Frontal cortex (tissue), 4 donors: Measurements from ENCODE around the gene CNTNAP5. TPM values are rescaled to one million over a fixed set of nuclear protein-coding genes. Genes with fewer than 3 reads are reported as not detected.

Experiments
- DNase-seq, 2 donors: peaks; one replicate each; pipeline ENCODE4 v3.0.0; 2012; ENCODE audit warnings: low spot score in 2 of 2
- FAIRE-seq: peaks from 2 replicates; lab custom pipeline; 2012; peaks lifted over from hg19 to GRCh38; lab: Jason Lieb, UNC
- total RNA-seq: library from RNA; depleted of rRNA; stranded (reverse); fragments of >200 nt; gene quantifications from one replicate; pipeline ENCODE4 v1.2.3, GENCODE V29; 2014
- donor health status: control.
- donor health status: control.
- donor health status: control.

Gene CNTNAP5
- total RNA-seq, 1 donor from 2014 or later: 30.6 TPM

DNA sequence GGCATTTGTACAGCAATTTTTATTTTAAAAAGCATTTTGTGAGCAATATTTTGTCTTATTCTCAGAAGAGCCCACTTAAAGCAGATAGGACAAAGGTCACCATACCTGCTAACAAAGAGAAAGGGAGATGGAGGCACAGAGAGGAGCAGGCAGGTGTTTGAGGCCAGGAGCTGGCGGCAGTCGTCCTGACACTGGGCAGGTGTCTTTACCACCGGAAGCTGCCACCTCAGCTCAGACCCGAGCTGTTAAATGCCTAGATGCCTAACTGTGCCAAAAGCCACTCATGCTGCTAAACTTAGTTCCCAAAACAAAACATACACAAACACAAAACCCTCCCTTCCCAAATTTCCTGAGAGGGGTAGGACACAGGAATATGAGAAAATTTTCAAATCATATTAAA is 120.9 kb downstream of the CNTNAP5 start:
- no peak for DNase-seq

DNA sequence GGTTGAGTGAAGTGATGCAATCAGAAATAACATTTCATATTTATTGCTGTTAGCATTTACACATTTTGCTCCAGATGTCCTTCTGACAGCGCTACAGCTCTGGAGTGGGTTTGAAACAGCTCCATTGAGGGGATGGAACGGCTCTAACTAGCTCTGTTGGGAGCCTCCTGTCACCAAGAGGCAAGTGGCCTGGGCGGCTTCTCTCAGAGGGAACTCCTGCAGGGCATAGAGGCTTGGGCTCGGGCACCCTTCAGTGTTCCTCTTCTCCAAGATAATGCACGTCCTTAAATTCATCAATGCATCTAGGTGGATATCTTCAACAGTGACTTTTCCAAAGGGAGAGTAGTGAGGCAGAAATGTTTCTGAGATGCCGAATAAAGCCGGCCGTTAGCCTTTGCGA is 122.5 kb downstream of the CNTNAP5 start:
- DNase-seq (no peak), FAIRE-seq (no peak)

More for the DNA sequence above, 120.9 kb downstream of the CNTNAP5 start:
- FAIRE-seq: no peak

GRCh38 chr2:124149571-124149970 is 124.5 kb downstream of the CNTNAP5 start:
- DNase-seq: no peak
- no peak for FAIRE-seq

GRCh38 chr2:124151691-124152090 is 126.6 kb downstream of the CNTNAP5 start:
- DNase-seq (no peak), FAIRE-seq (no peak)

- DNase-seq (no peak), FAIRE-seq (no peak)
Observed at GRCh38 chr2:124153713-124154112, 128.6 kb downstream of the CNTNAP5 start.

GRCh38 chr2:124159166-124159565 is 134.1 kb downstream of the CNTNAP5 start:
- DNase-seq (no peak), FAIRE-seq (no peak)

DNA sequence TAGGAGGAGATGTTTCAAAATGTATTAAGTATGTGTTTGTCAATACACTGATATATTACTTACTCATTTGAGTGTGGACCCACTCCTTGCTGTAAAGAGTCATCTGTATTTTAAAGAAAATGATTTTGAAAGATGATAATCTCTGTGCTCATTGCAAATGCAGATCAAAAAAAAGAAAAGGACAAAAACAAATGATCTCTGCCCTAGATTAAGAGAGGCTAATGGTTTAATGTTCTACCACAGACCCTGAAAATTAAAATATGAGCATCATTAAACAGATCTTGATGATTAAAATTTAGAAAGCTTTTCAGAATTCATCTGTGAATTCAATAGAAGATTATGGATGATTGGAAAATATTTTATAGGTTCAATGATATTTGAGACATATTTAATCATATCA is 136.5 kb downstream of the CNTNAP5 start:
- DNase-seq (no peak), FAIRE-seq (no peak)

GRCh38 chr2:124162256-124162655 is 137.2 kb downstream of the CNTNAP5 start:
- DNase-seq (no peak), FAIRE-seq (no peak)

- FAIRE-seq (no peak), DNase-seq (no peak)
Observed at GRCh38 chr2:124163840-124164239, 138.8 kb downstream of the CNTNAP5 start.

- no peak for DNase-seq
- FAIRE-seq: no peak
Observed at GRCh38 chr2:124165698-124166097, 140.6 kb downstream of the CNTNAP5 start.

DNA sequence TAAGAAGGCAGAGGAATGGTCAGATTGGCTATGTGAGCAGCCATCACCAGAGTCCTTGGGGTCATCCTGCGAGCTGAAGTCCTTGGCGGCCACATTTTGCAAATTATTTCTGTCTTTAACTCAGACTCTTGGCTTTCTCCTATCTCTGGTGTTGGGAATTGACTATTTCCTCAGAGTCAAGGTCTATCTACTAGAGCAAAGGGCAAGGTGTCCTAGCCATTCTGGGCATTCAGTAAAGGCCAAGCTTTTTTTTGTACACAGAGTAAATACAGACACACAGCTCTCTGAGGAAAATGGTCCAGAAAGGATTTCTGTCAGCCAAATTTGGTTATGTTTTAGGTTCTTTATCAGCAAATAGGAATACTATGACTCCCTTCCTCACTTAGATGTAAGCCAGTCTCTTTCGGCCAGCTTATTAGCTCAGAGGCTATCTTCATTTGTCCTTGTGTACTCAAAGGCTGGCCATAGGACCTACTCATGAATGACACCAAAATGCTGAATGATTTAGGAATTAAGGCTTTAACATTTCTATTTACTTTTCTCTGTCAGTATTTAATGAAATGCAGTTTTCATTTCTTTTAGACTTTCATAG is 146.5 kb downstream of the CNTNAP5 start:
- DNase-seq: no peak
- FAIRE-seq: no peak

DNA sequence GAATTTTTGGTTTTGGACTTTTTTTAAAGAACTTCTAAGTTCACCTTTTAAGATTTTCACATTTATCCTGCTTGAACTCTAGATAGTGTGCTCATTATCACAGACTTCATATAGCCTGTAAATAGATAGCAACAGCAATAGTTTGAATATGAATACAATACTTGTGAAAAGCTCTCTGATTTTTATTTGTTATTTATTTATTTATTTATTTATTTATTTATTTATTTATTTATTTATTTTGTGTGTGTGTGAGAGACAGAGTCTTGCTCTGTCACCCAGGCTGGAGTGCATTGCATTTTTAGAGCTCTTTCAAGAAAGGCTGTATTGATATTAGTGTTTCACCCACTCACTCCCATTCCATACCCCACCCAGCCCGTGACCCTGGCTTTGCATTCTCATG is 153.6 kb downstream of the CNTNAP5 start:
- DNase-seq: no peak
- no peak for FAIRE-seq

DNA sequence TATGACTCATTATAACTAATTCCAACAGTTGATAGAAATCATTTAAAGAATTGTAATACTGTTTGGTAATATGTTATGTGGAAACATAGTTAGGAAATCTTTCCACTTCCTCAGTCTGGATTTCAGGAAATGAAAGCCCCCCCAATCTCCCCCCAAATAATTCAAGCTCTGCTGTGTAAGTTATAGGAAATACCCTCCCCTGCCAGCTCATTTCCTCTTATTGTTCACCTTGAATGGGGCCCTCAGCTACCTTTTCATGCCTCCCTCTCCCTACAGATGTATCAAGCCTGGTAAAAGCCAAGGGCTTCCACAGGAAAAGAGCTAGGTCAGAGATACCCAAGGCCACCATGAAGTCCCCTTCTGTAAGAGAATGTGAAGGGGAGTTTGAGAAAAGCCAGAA is 155.5 kb downstream of the CNTNAP5 start:
- FAIRE-seq (no peak), DNase-seq (no peak)

- FAIRE-seq (no peak), DNase-seq (no peak)
Observed at GRCh38 chr2:124186801-124187200, 161.7 kb downstream of the CNTNAP5 start.

DNA sequence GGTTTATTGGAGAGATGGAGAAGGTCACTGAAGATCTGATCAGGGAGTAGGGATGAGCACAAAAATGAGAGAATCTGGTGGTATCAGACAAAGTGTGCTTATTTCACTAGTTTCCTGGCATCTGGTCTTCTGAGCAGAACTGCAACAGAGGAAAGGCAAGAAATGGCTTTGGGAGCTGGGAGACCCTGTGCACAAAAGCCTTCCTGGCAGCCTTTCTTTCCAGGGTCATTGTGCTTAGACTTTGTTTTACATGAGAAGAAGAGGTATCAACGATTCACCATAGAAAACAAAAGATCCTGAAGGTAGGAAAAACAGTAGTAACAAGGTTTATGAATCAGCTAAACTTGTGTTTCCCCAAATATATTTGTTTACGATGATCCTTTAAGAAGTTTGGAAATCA is 162.9 kb downstream of the CNTNAP5 start:
- DNase-seq: no peak
- FAIRE-seq: no peak

DNA sequence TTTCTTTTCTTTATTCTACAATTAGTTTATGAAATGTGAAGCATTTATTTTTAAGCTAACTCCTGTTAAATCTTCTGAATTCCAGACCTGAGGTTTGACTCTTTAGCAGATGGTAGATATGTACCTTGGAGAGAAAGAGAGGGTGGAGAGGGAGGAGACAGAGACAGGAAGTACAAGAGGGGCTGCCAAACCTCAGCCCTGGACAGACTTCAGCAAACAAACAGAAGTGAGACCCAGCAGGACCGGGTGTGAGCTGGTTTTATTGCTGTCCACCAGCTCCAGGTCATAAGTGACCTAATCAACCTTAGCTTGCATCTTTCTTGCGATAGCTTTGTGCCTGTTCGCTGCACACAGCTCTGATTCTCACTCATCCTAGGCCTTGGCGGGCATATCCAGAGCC is 168.6 kb downstream of the CNTNAP5 start:
- FAIRE-seq: no peak
- DNase-seq: no peak

GRCh38 chr2:124201713-124202112 is 176.6 kb downstream of the CNTNAP5 start:
- DNase-seq: no peak

DNA sequence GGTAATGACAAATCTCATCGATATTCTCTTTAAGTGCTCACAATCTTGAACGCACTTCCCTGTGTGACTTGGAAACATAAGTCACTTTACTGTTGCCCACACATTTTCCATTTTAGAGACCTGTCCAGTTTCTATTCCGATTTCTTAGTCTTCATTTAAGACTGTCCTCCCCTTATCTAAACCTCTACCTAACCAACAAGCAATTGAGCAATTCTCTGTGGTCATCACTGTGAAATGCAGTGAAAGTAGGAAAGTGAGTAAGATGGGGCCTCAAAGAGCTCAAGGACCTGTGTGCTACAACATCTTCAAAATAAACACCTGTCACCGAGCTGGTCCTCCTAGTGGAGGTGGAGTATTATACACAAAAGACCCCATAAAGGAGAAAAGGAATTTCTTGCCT is 184.4 kb downstream of the CNTNAP5 start:
- no peak for FAIRE-seq
- DNase-seq: no peak

More at GRCh38 chr2:124201713-124202112, 176.6 kb downstream of the CNTNAP5 start:
- no peak for FAIRE-seq

DNA sequence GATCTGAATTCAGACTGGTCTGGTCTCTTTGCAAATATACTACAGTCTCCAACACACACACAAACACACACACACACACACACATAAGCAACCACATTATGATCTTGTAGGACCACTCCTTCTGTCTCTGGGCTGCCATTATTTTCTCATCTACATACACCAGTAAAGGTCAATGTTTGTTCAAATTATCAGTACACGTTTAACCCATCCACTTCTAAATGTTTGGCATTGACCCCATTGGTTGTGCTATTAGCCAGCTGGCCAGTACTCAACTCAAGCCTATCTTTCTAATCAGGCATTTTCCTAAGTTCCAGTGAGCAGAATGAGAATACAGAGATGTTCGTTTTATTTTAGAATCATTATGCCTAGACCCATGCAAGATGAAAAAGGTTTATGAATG is 186.4 kb downstream of the CNTNAP5 start:
- no peak for DNase-seq
- FAIRE-seq: no peak

GRCh38 chr2:124213977-124214587 is 189.0 kb downstream of the CNTNAP5 start:
- no peak for DNase-seq
- FAIRE-seq: no peak

GRCh38 chr2:124246170-124246569 is 221.1 kb downstream of the CNTNAP5 start:
- FAIRE-seq (no peak), DNase-seq (no peak)

- DNase-seq (no peak), FAIRE-seq (no peak)
Observed at GRCh38 chr2:124248386-124248785, 223.3 kb downstream of the CNTNAP5 start.
